Body of pancreas (tissue), 4 donors: ENCODE results near the gene BCAP29. TPM values are rescaled to one million over a fixed set of nuclear protein-coding genes. Genes with fewer than 3 reads are reported as not detected.

Experiments used
- ATAC-seq: fragments of 150-250 bp; one replicate; pipeline ENCODE4 v1.9.1; 2016
- DNase-seq, 4 donors: peaks; one replicate each; pipeline ENCODE4 v3.0.0-alpha.2; 2019
- H3K27ac ChIP-seq, 4 donors: fragments of 200-600 bp; sonication (generic); 1 replicate in 3 of 4; 2 replicates in 1 of 4; pipeline versions ENCODE4 v1.5.1 to v1.6.1; 2016 to 2019; ENCODE audit warnings: mild to moderate bottlenecking in 1 of 4, mixed read lengths in 1 of 4, moderate library complexity in 1 of 4
- H3K27me3 ChIP-seq, 2 donors: fragments of 200-600 bp; sonication (generic); one replicate each; pipeline ENCODE4 v1.6.0; 2016; ENCODE audit warnings: mild to moderate bottlenecking in 1 of 2
- H3K36me3 ChIP-seq, 2 donors: fragments of 200-600 bp; sonication (generic); replicated peaks in 1 of 2; 2 replicates each; pipeline ENCODE4 v1.5.1; 2016; ENCODE audit warnings: low read depth in 2 of 2; ENCODE audit not compliant: insufficient read depth in 1 of 2
- H3K4me1 ChIP-seq: fragments of 200-600 bp; sonication (generic); one replicate; pipeline ENCODE4 v1.6.0; 2016
- H3K4me3 ChIP-seq, 2 donors: fragments of 200-600 bp; sonication (generic); 1 replicate in 1 of 2; 2 replicates in 1 of 2; pipeline ENCODE4 v1.5.1; 2016 to 2019
- H3K9me3 ChIP-seq, 3 donors: fragments of 200-600 bp; sonication (generic); 1 replicate in 2 of 3; 2 replicates in 1 of 3; pipeline ENCODE4 v1.5.1; 2016
- POLR2A ChIP-seq, 3 donors: fragments of 450-650 bp; IDR thresholded peaks; one replicate each; pipeline ENCODE4 v1.6.1; 2016; ENCODE audit warnings: antibody characterized with exemption in 3 of 3, mild to moderate bottlenecking in 2 of 3
- WGBS, 2 donors: methylation state at CpG; one replicate each; pipeline ENCODE4 v1.1.5; 2017; 5-methylcytosine and 5-hydroxymethylcytosine counted together
- intact Hi-C: fragments of 100-400 bp; cut with DNase I; formaldehyde crosslinking; loops from one replicate; pipeline ENCODE4 v1.15.1; 2023
- total RNA-seq, 2 donors: library from RNA; depleted of rRNA; stranded (reverse); fragments of >200 nt; gene quantifications; one replicate each; pipeline ENCODE4 v1.1.0, GENCODE V29; 2016
- TF ChIP-seq, protein P1 (sequence below), 7 experiments: fragments of 450-650 bp in 4 of 7; fragments of 200-600 bp in 3 of 7; sonication (generic) in 3 of 7; IDR thresholded peaks; one replicate each; pipeline ENCODE4 v1.5.1; 2016 to 2019; ENCODE audit warnings: antibody characterized with exemption in 7 of 7

The BCAP29 gene
- total RNA-seq, 2 donors from 2014 or later: 20.8 to 37.9 TPM

DNA sequence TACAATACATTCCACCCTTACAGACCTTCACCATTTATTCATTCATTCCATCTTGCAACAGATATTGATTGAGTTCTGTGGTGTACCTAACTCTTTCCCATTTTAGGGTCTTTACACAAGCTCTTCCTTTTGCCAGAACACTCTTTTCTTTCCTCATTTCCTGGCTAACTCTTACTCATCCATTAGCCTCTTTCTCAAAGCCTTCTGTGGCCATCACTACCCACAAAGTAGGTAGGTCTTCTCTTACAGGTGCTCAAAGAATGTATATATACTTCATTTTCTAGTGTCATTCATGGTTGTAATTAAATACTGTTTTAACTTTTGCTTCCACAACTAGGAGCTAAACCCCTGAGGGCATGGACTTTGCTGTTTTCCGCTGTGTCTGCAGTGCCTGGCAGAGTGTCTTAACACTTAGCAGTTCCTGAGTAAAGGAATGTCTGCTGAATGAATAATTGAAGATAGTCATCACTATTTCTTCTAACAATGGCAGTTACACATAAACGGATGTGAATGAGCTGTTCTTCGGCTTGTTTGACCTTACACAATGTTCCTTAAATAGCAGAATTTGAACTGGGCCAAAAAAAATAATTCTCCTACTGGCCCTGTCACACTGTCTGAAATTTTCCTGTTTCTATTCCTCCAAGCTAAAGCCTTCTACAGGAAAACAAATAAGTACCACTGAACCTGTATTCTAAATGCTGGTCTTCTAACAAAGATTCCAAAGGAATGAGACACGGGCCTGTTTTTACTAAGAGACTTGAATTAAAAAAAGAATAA lies 15.1 kb downstream of the BCAP29 start:
- DNase-seq (no peak), ATAC-seq (peak; percentile 76)
- no peaks in the 10 kb centered on the region for H3K9me3 ChIP-seq
- 63 to 67% methylated on average over 4 of the region's 4 CpGs for WGBS, 2 donors
- peaks cover 0 to 2% of the 10 kb centered on the region in 2 donors for H3K36me3 ChIP-seq
- TF ChIP-seq, protein P1, sequence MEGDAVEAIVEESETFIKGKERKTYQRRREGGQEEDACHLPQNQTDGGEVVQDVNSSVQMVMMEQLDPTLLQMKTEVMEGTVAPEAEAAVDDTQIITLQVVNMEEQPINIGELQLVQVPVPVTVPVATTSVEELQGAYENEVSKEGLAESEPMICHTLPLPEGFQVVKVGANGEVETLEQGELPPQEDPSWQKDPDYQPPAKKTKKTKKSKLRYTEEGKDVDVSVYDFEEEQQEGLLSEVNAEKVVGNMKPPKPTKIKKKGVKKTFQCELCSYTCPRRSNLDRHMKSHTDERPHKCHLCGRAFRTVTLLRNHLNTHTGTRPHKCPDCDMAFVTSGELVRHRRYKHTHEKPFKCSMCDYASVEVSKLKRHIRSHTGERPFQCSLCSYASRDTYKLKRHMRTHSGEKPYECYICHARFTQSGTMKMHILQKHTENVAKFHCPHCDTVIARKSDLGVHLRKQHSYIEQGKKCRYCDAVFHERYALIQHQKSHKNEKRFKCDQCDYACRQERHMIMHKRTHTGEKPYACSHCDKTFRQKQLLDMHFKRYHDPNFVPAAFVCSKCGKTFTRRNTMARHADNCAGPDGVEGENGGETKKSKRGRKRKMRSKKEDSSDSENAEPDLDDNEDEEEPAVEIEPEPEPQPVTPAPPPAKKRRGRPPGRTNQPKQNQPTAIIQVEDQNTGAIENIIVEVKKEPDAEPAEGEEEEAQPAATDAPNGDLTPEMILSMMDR (IDR thresholded peaks at IDR 0.05): no peak
- no peak for TF ChIP-seq POLR2A (IDR thresholded peaks at IDR 0.05)
- H3K27ac ChIP-seq: peak overlapping the region in 1 of 4 donors; percentile 2
- intact Hi-C loops: no loop called here
- no peak overlapping the region for H3K4me3 ChIP-seq
- H3K4me1 ChIP-seq: no peaks in the 10 kb centered on the region
- no peaks in the 10 kb centered on the region for H3K27me3 ChIP-seq

DNA sequence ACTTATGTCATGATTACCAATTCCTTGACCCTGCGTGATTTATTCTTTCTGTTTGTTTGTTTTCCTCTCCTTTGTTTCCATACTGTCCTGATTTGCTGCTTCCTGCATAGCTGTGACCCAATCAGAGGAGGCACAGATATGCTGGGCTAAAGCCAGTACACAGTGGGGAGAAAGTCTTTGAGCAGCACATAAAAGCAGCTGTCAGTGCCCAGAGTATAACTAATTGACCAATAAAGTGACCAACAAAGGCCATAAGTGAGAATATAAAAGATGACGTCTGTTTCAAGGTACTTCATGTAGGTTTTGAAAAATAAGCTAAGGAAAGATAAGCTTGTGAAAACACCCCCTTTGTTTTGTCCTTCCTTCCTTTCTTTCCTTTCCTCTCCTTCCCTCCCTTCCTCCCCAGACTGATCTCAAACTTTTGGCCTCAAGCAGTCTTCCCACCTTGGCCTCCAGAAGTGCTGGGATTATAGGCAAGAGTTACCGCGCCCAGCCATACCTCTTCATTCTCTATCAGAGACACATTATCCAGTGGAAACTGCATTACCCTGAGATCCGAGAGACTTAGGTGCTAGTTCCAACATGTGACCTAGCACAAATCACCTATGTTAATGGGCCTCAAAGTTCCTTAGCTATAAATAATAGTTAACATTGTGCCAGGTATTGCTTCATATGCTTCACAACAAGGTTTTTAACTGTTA lies 17.0 kb downstream of the BCAP29 start:
- no peak for TF ChIP-seq POLR2A (IDR thresholded peaks at IDR 0.05)
- TF ChIP-seq, protein P1 (IDR thresholded peaks at IDR 0.05): no peak
- Histone ChIP-seq H3K4me1 (peaks cover 3% of the 10 kb centered on the region), H3K27me3 (no peaks in the 10 kb centered on the region), H3K9me3 (no peaks in the 10 kb centered on the region), H3K27ac (no peak overlapping the region), H3K4me3 (no peak overlapping the region), H3K36me3 (peaks cover 0 to 2% of the 10 kb centered on the region in 2 donors)
- intact Hi-C loops: no loop called here
- ATAC-seq: no peak
- DNase-seq: no peak
- WGBS, 2 donors: 73 to 79% methylated on average over 5 of the region's 5 CpGs

DNA sequence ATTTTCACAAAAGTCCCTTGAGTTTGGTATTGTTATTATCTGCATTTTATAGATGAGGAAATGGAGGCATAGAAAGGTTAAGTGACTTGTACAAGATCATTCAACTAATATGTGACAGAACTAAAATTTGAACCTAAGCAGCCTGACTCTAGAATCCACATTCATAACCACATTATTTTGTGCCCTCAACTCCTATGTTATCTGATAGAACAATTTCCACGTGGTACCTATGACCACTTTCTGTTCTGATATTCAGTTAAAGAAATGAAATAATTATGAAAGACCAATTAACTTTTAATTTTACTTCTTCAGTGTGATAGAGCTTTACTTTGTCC lies 17.5 kb downstream of the BCAP29 start:
- Histone ChIP-seq H3K36me3 (peaks cover 0 to 2% of the 10 kb centered on the region in 2 donors), H3K27ac (no peak overlapping the region), H3K9me3 (no peaks in the 10 kb centered on the region), H3K4me1 (peaks cover 6% of the 10 kb centered on the region), H3K27me3 (no peaks in the 10 kb centered on the region), H3K4me3 (no peak overlapping the region)
- ATAC-seq (no peak), DNase-seq (no peak)
- WGBS, 2 donors: 73 to 82% methylated on average over 1 of the region's 1 CpG
- intact Hi-C loops: no loop called here
- TF ChIP-seq, protein P1 (IDR thresholded peaks at IDR 0.05): no peak
- TF ChIP-seq POLR2A (IDR thresholded peaks at IDR 0.05): no peak

DNA sequence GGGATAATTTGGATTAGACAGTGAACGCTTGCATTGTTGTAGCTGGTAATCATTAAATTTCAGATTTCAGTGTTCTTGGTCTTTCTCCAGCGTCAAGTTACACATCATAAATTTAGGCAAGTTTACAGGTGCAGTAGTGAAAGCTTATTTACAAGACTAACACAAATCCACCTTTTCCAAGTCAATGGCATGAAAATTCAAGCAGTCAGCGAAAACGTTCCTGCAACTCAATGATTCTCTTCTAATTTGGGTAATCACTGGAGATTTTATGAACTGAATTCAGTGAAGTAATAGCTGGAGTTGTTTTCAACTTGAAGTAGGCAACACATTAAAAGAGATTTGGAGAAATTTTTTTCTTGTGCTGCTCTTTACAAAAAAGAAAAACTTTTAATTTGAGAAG lies 17.9 kb downstream of the BCAP29 start:
- no peak overlapping the region for H3K4me3 ChIP-seq
- H3K4me1 ChIP-seq: peaks cover 6% of the 10 kb centered on the region
- H3K9me3 ChIP-seq: no peaks in the 10 kb centered on the region
- intact Hi-C loops: no loop called here
- H3K36me3 ChIP-seq: peaks cover 0 to 2% of the 10 kb centered on the region in 2 donors
- no peak overlapping the region for H3K27ac ChIP-seq
- WGBS, 2 donors: 71 to 78% methylated on average over 4 of the region's 4 CpGs
- ATAC-seq (no peak), DNase-seq (no peak)
- no peaks in the 10 kb centered on the region for H3K27me3 ChIP-seq
- TF ChIP-seq POLR2A (IDR thresholded peaks at IDR 0.05): no peak
- TF ChIP-seq, protein P1 (IDR thresholded peaks at IDR 0.05): no peak
